Hippocampal formation (tissue), 2 donors: ENCODE measurements around the gene ZFPM1.
"Not testable (repeated sequence)": the region's sequence is repeated elsewhere in the genome, so short reads cannot be mapped to it uniquely, and the experiment has no call there.

Source experiments
- DNase-seq, 2 donors: peaks; one replicate each; lab custom pipeline; 2025; lab: John Stamatoyannopoulos, UW

Gene ZFPM1

DNA sequence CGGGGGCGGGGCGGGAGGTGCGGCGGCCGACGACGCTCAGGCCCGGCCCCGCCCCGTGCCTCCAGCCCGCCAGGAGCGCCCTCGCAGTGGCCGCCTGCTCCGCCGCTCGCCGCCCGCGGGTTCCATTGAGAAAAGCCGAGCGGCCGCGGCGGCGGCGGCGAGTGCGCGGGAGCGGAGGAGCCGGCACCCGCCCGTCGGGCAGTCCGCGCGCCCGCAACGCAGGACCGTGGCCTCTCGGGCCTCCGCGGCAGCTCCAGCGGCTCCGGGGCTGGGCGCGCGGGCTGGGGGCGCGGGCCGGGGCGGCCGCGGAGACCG, at the start of gene ZFPM1:
Gene ZFPM1, plus strand, starts transcription at position 64 of the 315 bp plus-strand sequence. CDS start 359 bp downstream, outside the sequence.
- DNase-seq, result no peak

DNA sequence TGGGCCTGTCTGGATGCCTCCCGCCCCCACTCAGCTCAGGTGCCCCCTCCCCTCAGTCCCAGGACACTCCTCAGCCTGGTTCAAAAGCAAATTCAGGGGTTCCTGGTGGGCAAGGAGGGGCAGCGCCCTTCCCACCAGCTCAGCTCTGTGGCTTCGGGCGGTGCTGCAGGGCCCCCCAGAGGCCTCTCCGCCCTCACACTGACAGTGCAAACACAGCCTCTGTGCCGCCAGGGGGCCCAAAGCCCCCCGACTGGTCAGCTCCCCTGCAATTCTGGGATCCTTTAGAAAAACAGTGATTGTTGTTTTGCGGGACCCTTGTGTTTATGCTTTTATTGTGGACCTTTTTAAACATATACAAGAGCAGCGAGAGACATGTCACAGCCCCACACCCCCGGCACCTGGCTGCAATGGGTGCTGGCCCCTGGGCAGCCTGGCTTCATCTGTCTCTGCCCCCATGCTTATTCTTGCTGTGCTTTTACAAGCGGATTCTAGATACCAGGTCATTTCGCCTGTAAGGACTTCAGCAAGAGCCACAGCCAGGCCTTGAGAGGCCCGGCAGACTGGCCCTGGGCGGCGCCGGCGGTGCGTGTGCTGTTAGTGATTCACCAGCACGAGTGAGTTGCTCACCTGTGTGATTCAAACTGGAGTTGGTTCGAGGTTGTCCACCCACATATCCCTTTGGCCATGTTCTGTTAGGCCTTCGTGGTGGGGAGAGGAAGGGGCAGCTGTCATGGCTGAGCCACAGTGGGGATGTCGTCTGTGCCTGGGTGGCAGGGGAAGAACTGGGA, 49.1 kb upstream of the ZFPM1 start:
- no peak for DNase-seq

DNA sequence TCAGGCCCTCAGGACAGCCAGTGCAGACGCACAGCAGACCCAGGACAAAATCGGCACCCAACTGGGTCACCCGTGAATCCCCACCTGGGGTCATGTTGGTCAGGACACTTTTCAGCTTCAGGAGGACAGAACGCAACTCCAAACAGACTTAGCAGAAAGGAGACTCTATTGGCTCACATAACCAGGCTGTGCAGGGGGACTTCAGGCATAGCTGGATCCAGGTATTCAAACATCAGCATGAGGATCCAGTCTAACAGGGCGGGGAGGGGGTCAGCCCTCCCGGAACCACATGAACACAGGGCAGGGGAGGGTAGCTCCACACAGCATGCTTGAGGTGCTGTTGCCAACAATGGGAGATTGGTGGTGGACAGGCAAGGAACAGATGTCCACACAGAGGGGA, 48.3 kb upstream of the ZFPM1 start:
- no peak for DNase-seq

DNA sequence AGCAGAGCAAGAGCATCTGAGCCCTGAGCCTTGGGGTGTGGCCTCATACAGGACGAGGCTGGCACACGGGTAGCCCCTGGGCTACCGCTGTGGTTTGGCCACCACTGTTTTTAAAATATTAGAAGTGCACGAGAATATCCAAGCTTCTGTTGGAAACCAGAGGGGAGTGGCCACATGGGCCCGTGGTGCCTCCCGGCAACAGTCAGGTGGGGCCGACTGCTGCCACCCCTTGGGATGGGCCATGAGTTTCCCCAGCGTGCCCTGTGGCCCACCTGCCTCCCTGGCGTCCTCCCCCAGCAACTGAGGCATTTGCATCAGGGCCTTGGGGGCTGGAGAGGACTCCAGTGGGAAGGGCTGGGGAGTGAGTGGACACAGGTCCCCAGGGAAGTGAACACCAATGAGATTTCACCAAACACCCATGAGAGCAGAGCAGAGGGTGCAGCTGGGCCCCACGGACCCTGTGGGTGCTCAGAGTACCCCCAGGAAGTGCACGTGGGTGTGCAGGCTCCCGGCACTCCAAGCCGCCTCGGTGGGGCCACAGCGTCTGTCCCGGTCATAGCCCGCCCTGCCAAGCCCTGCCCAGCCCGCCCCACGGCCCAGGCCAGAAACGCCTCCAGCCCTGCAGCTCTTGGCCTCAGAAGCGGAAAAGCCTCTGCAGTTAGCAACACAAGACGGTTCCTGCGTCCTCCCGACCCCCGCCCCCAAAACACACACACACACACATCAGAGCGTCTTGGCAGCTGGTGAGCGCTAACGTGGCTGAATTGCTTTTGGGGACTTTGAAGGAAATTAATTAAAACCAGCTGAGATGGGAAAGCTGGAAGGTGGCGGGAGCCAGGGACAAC, 47.6 kb upstream of the ZFPM1 start:
- no peak for DNase-seq

DNA sequence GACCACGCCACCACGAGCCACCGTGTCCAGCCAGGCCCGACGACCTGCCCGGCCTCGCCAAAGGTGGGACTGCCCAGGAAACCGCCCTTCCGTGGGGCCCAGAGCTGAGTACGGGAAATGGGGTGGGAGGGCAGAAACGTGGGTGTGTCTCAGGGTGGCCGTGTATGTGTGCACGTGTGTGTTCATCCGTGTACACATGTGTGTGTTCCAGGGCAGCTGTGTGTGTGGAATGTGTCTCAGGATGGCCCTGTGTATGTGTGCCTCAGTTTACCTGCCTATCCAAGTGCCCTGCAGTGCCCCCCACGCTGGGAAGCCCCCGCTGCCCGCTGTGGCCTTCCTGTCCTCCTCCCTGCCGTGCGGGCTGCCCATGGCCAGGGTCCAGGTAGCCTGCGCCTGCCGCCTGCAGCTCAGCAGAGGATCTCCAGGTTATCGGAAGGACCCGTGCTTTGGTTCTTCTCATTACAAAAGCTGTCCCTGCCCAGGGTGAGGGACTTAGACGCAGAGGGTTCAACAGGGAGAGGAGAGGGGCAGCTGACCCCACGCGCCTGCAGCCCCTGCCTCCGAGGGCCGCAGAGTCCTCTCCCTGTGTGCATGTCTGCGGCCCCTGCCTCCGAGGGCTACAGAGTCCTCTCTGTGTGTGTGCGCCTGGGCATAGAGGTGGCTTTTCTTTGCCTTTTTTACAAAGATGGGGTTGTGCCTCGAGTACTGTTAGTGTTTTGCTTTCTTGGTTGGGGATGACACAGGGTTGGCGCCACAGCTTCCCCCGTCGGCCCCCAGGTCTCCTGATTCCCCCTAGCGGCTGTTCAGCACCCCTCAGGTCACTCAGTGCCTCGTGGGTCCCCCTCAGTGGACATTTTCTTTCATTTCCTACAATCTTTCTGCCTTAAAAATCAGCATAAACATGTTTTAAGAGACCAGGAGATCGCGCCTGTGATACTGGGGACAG, 46.7 kb upstream of the ZFPM1 start:
- DNase-seq, result no peak

DNA sequence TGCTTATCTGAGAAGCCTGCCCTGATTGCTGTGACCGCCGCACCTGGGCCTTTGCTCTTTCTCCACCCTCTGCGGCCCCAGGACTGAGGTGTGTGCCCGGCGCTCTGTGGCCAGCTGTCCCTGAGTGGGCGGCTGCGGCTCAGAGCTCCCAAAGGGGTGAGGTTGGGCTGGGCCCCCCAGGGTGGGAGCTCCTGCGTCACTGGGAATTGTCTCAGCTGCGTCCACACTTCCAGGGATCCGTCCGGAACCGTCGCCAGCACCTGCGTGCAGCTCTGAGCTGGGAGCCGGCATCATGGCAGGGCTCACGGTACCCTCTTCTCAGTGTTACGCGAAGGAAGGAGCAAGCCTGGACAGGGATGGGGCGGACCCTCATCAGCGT, 46.0 kb upstream of the ZFPM1 start:
- DNase-seq, result no peak

DNA sequence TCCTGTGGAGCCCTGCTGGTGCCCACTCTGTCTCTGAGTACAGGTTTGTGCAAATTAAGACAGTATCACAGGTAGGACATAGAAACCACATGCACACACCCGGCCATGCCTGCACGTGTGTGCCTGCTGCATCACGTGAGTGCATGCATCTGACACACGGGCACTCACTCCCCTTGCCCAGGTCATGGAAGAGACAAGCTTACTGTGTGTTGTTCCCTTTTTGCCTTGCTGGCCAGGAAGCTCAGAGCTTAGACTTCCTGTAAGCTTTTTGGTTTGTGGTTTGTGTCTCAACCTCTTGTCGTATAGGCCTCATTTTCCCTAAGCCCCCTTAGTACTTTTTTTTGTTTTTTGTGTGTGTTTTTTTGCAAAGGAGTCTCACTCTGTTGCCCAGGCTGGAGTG, 45.3 kb upstream of the ZFPM1 start:
- no peak for DNase-seq

DNA sequence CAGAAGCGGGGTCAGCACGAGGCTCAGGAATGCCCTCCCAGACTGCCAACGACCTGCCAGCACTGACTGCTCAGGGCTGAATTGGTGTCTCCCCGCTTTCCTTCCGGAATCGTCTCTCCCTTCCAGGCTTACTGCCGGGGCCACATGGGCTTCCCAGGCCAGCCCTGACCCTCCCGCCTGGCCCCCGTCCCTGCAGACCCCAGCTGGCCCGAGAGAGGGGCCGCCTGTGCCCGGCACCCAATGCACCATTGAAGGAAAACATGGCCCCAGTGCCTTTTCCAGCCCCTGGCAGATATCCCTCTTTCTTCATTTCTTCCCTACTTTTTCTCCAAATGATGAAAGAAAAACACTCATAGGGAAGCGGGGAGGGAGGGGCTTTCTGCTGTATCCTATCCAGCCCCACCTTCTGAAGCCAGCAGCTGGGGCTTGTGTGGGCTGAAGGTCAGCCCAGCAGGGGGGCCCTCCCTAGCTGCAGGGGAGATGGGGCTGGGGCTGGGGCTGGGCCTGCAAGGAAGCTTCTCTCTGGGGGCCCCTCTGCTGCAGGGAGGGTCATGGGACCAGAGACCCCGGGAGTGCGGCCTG, 44.4 kb upstream of the ZFPM1 start:
- DNase-seq, result no peak

DNA sequence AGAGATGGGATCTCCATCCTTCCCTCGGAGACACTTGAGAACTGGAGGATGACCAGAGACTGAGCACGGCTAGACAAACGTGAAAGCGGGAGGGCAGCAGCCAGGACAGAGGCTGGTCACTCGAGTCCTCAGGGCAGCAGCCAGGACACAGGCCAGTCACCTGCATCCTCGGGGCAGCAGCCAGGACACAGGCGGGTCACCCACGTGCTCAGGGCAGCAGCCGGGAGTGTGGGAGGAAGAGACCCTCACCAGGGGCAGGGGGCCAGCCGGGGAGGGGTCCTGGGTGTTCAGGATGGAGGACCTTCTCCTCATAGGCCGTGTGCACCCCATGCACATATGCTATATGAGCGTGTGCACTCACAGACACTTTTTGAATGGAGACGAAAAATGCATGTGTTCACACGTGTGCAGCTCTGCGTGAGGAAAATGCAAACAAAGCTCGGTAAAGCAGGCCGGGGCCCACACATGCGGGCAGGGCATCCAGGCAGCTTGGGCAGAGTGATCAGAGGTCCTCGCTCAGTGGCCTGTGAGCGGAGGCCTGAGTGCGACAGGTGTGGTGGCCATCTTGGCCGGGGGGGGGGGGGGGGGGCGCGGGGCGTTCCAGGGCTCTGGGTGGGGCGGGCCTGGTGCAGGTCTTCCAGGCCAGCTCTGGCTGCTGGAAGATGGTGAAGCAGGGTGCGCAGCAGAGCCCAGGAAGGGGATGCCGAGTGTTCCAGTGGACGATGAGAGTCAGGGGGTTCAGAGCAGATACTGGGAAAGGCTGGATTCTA, 43.6 kb upstream of the ZFPM1 start:
- DNase-seq, result no peak

DNA sequence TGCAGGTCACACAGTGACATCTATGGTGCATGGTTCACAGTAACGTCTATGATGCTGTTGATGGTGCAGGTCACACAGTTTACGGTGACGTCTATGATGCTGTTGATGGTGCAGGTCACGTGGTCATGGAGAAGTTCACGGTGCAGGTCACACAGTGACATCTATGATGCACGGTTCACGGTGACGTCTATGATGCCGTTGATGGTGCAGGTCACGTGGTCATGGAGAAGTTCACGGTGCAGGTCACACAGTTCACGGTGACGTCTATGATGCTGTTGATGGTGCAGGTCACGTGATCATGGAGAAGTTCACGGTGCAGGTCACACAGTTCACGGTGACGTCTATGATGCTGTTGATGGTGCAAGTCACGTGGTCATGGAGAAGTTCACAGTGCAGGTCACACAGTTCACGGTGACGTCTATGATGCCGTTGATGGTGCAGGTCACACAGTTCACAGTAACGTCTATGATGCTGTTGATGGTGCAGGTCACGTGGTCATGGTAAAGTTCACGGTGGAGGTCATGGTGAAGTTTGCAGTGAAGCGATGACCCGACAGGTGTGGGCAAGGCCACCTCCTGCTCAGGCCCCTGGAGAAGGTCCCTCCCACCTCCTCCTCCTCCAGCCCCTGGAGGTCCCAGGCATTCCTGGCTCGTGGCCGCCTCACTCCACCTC, 42.6 kb upstream of the ZFPM1 start:
- not testable (repeated sequence) for DNase-seq

DNA sequence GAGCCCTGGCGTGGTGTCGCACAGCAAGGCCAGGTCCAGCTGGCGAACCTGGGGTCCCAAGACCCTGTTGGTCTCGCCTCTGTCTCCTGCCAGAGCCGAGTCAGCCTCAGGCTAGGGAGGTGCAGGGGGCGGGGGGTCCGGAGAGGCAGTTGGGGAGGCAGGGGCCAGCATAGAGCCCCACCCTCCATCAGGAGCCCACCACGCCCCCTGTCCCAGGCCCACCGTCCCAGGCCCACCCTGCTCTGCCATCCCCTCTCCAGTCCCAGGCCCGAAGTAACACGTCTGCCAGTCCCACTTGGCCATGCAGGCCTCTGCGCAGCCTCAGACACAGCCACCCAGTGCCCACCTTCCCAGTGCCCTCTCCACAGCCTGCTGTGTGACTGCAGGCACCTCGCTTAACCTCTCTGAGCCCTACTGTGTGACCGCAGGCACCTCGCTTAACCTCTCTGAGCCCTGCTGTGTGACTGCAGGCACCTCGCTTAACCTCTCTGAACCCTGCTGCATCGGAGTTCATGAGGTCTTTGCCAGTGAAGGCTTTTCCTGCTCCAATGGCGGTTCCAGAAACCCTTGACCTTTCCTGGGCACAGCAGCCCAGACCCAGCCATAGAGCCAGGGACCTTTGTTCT, 41.0 kb upstream of the ZFPM1 start:
- no peak for DNase-seq

DNA sequence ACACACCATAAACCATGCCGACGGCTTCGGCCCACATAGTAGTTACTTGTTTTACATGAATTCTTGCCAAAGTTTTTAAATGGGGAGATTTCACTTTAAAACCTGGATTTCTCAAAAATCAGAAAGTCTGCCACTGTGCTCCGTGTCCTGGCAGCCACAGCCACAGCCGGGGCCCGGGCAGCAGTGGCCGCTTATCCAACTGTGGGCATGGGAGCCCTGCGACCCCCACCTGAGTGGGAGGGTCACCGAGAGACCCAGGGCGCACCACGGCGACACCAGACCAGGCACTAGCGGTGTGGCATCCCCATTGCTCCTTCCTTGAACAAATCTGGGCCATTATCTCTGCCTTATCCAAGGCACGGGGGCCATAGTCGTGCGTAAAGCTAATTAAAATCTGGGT, 40.3 kb upstream of the ZFPM1 start:
- DNase-seq, result no peak

DNA sequence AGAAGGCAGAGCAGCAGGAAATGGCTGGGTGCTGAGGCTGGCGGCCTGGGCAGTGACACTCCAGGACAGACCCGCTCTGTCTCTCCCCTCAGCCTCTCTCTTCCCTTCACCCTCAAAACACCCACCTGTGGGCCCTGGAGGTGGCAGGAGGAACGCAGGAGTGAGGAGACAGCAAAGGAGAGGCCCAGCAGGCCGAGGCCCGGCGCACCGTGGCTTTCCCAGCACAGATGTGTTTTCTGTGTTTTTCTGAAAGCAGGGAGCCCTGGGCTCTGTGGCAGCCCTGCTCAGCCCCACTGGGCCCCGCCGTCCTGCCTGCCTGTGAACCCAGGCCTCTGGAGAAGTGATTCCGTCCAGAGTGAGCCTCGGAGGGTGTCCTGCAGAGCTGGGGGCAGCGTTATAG, 39.8 kb upstream of the ZFPM1 start:
- no peak for DNase-seq

DNA sequence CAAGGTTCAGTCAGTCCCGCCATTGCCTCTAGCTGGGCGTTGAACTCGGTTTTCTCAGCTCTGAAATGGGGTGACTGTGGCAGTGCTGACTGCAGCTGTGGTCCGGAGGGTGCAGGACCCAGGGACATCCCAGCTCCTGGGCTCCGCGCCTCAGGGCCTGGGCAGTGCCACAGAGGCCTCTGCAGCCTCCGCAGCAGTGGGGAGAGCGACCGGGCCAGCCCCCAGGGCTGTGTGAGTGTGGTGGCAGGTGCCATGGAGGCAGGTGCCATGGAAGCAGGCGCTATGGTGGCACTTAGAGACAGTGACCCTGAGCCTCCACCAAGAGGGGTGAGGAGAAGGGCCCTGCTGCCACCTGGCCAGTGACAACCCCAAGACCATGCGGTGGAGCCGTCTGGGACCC, 39.4 kb upstream of the ZFPM1 start:
- DNase-seq, result no peak

DNA sequence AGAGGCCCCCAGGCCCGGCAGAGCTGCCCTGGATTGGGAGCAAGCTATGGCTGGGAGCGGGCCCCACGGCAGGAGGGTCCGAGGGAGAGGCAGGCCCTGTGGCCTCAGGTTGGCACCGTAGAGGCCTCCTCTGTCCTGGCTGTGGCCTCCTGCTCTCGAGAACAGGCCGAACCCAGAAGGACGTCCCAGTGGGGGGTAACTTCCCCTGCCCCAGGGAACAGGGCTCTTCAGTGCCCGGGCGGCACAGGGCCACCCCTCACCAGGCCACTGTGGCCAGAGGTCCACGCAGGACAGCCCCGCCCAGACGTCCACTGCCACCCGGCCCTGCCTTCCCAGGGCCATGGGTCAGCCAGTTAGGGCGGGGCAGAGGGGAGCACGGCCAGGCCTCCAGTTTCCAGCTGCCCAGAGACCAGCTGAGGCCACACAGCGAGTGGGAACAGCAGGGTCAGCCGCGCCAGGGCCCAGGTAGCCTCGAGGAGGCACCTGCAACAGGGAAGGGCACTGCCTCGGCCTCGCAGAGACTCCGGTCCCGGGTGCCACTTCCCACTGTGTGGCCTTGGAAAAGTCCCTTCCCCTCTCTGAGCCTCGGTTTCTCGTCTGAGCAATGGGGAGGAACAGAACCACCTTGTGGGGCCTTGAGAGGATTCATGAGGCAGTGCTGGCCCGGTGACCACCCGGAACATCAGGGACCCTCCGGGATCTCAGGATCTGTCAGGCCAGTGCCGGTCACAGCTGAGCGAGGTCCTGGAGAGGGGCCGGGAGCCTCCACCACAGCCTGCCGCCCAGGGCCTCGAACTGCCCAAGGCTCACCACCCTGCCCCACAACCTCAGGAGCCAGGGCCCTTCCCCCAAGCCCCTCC, 38.3 kb upstream of the ZFPM1 start:
- no peak for DNase-seq

DNA sequence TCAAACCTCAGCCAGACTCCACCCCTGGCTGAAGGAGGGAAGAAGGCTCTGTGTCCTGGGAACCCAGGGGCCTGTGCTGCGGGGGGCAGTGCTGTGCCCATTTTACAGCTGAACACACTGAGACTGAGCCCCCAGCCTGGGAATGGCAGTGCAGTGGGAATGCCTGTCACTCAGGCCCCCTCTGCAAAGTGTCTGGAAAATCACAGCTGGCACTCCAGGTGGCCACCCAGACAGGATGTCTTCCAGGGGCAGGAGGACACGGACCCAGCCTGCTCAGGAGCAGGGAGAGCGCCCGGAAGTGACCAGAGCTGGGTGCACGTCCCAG, 37.7 kb upstream of the ZFPM1 start:
- DNase-seq, result no peak

DNA sequence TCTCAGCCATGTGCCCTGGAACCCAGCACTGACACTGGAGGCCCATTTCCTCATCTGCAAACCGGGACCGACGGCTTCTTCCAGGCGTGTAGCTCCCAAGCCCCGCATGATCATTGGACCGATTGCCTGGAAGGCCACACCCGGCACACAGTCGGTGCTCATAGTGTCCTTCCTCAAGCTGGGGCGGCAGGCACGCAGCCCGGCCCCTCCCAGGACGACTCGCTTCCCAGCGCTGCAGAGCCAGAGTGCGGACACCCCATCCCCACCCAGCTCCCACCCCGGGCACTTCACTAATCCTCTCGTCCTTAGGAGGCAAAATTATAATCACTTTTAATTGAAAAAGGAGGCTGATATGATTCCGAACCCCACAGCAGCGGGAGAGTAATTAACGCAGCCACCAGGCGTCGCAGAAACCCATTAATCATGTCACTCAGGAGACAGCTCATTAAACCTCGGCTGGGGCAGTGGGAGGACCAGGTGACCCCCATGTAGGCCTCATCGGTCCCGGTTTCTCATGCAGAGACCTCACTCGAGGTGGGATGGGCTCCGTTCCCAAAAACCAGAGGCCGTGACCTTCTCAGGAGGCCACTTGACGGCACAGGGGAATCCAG, 37.3 kb upstream of the ZFPM1 start:
- no peak for DNase-seq

DNA sequence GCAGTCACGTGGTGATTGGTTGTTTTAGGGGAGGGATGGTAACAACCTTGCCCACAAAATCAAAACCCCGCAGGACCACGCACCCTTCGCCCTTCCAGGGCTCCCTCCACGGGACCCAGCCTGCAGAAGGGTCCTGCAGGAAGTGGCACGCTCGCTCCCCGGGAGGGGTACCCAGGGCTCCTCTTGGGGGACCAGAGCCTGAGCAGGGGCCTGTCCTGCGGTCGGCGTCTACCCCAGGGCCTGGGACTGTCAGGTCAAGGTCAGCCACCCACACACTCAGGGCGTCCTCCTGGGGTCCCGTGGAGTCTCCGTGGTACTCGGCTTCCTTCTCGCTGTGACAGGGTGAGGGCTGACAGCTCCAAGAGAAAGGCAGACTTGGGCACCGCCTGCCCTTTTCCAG, 36.4 kb upstream of the ZFPM1 start:
- DNase-seq, result no peak
